Stimulated activated CD8-positive, alpha-beta memory T cell treated with anti-CD3 and anti-CD28 coated beads, Interleukin-15, amount 100 ng/mL, for 4 hours (primary cell): Measurements from ENCODE around the gene FBXL22.

Experiments
- DNase-seq, 2 donors: peaks; one replicate each; pipeline ENCODE4 v3.0.0-alpha.2; 2020; ENCODE audit warnings: low read depth in 2 of 2

The FBXL22 gene, protein sequence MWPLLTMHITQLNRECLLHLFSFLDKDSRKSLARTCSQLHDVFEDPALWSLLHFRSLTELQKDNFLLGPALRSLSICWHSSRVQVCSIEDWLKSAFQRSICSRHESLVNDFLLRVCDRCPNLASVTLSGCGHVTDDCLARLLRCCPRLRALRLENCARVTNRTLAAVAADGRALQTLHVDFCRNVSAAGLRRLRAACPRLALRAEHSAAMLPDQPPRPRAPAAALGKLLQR

GRCh38 chr15:63597038-63597790 is at the start of gene FBXL22:
TSS of gene FBXL22 (plus strand) at chr15:63597387. CDS start at chr15:63597393, 6 bp downstream.
- no peak for DNase-seq

GRCh38 chr15:63551400-63551799 is 45.8 kb upstream of the FBXL22 start:
- no peak for DNase-seq

GRCh38 chr15:63553388-63553791 is 43.8 kb upstream of the FBXL22 start:
- no peak for DNase-seq

DNA sequence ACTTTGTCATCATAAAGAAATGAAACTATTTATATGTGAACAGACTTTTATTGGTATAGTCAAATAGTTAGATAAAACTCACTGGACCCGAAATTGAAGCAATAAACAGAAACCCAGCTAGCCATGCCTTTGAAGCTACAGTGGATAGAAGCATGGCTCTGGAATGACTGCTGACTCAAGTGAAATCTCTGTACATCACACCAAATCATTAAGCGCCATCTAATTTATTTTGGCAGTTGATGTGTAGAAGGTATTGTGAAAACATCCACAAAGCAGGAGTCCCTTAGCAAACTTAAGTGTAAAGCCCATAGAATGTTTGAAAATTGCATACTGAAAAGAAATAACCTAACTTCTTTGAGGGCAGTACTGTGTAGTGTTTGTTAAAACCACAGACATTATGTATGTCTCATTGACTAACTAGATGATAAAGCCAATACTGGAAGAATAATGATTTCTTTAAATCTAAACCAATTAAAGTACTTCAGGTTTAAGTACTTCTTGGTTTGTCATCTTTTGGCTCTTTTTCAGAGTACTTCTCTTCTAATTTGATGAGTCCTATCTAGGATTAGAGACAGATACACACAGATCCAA is 42.8 kb upstream of the FBXL22 start:
- DNase-seq = no peak

GRCh38 chr15:63555507-63555906 is 41.7 kb upstream of the FBXL22 start:
- no peak for DNase-seq

GRCh38 chr15:63556246-63556645 is 40.9 kb upstream of the FBXL22 start:
- DNase-seq = no peak

DNA sequence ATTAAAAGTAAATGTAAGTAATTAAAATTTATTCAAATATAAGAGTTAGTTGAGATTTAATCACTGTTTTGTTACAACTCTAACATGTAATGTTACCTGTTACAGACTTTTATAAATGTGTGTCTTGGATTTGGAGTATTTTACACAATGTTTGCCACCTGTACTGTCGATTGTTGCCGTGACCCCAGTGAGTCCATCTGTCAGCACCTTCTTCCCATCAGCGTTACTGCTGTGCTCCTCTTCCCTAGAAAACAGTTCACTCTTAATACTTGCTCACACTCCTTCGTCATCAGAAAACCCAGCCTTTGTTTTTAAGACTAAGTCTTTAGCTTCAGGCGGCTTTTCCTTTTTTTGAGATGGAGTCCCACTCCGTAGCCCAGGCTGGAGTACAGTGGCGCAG is 40.5 kb upstream of the FBXL22 start:
- no peak for DNase-seq

DNA sequence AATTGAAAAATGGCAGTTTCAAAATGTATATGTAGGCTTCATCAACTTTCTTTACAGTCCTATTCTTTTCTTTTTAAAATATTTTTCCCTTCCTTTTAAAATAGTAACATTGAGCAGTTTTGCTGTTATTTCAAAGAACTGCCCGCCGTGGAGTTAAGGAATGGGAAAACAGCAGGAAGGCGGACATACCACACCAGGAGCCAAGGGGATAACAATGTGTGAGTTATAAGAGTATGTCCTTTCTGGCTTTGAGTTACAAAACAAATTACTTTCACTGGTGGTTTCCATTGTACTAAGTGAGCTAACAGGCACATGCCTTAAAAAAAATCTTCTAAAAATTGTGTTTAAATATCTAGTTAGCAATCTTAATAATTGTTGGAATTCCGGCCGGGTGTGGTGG is 37.4 kb upstream of the FBXL22 start:
- DNase-seq = no peak

GRCh38 chr15:63560741-63561448 is 36.3 kb upstream of the FBXL22 start:
- no peak for DNase-seq

DNA sequence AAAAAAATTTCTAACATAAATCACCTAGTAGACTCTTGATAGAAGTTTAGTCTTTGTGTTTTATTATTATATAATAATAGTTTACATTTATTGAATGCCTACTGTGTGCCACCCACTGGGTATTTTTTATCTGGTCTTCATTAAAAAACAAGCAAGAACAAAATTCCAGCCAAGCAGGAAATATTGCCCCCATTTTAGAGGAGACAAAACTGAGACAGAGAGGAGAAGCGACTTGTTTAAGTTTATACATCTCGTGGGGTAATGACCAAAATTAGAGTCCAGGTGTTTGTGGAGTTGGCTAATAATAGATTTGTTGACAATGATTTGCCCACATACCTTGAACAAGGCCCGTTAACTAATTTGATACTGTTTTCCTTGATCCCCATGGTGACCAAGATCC is 33.1 kb upstream of the FBXL22 start:
- no peak for DNase-seq

GRCh38 chr15:63565536-63566186 is 31.5 kb upstream of the FBXL22 start:
- DNase-seq = no peak

DNA sequence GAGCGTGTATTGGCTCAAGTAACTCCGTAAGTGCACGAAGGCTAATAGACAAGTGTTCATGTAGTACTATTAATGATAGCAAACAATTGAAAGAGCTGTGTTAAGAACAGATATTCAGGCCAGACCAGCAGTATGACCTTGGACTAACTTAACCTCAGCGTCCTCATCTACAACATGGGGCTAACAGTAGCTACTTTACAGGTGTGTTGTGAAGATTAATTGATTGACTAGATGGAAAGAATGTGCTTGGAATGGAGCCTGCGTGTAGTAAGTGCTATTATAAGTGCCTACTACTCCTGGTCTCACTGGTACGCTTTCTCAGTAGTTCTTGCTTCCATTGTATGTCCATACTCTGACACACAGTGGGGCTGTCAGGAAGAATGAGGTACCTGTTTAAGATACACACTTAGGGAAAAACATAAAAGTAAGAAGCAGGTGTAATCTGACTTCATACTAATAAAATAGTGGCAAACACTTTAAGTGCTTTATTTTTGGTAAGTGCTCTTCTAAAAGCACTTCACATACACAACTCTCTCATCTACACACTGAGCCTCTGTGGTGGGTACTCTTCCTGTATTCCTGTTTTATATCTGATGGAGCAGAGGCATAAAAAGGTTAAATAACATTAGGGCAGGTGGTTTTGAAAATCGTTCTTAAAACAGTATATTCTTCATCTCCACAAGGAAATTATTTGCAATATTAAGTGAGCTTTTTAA is 24.3 kb upstream of the FBXL22 start:
- DNase-seq = no peak

DNA sequence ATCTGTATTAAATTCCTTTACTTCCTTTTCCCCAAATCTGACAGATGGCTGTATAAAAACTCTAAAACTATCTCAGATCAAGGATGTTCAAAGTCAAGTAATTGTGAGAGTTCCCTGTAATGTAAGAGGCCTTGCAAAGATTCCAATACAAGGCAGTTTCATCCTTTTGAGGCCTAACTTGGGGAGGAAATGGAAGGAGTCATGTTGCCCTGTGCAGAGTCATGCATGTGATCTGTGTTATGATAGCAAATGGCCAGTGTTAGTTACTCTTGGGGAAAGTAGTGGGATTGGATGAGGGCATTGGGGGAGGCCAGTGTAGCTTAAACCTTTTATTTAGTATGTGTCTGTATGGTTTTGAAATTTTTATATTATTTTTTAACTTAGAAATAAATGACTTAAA is 23.7 kb upstream of the FBXL22 start:
- DNase-seq = no peak

- DNase-seq = no peak
Observed at GRCh38 chr15:63575312-63575711, 21.9 kb upstream of the FBXL22 start.

DNA sequence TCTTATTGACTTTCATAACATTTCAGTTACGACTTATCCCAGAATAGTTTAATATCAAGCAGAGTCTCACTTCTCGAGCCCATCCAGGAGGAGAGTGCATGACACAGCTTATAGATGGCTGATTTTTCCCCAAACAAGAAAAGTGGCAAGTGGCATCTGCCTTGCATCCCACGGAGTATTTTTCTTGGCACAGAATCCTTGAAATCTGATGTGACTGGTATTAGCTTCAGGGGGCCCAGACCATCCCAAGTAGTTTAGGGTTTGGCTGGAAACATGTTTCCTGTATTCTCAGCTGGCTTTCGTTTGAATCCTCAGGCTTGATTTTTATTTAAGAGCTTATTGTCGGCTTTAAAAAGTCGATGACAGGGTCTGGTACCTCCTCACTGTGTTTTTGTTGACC is 20.7 kb upstream of the FBXL22 start:
- DNase-seq = no peak

- DNase-seq = no peak
Observed at GRCh38 chr15:63582179-63582578, 15.0 kb upstream of the FBXL22 start.

DNA sequence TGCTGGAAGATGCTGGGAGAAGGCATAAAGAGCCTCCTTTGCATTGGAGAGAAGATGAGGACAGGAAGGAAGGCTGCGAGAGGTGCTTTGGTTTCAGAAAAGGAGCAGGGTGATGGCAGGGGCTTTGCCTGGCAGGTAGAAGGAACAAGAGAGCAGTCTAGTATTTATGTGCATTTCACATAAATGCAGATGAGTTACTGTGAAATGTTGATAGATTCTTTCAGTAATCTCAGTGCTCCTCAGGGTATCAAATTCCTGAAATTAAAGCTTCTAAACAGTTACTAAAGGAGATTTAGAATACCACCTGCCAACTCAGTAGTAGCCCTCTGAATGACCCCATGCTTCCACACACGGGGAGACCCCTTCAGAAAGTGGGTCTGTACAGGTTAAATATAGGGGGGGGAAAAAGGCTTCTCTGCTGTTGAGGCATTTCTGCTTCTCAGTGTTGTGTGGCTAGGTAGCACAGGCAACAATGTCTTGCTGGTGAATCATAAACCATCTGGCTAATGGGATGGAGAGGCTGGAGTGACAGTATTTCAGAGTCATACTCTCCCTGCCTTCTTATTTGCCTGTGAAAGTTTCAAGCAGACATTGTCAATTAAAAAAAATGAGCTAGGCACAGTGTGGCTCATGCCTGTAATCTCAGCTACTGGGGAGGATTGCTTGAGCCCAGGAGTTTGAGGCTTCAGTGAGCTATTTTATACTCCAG is 14.3 kb upstream of the FBXL22 start:
- no peak for DNase-seq

- no peak for DNase-seq
Observed at GRCh38 chr15:63586790-63587189, 10.4 kb upstream of the FBXL22 start.

DNA sequence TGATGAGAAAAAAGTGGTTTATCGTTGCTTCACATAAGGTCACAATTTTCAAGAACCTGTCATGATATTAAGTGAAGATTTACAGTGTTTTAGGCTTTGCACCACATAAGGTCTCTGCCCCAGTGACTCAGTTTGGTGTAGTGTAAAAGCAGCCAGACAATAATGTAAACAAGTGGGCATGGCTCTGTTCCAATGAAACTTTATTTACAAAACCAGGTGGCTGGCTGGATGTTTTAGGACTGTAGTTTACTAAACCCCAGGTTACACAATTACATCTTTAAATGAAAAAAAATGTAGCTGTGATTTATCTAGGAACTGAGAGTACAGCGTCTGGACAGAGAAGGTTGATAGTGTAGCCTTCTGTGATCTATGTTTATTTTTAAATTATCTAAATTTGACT is 9.7 kb upstream of the FBXL22 start:
- no peak for DNase-seq

DNA sequence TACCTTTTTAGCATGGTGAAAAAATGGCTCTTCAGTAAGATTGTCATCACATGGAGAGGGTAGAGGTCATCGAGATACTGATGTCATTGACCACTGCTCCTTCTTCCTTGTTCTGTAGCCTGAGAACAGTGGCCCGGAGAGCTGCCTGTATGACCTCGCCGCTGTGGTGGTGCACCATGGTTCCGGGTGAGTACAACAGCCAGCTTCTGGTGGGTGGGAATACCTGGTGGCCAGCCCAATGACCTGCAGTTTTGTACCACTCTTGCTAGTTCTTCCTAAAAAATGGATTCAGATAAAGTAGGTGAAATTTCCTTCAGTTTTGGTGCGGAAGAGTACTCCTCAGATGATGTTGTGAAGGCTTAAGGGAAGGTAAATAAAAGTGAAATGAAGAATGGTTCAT is 8.4 kb upstream of the FBXL22 start:
- no peak for DNase-seq
